GM12801 (cell line): Measurements from ENCODE around the gene ABL2.

Source experiments
- TF ChIP-seq, protein P1 (sequence below): IDR thresholded peaks from one replicate; pipeline ENCODE4 v1.5.1; 2011; ENCODE audit warnings: control low read depth; ENCODE audit not compliant: insufficient read length; ENCODE audit errors: extremely low read depth

ABL2 gene

DNA sequence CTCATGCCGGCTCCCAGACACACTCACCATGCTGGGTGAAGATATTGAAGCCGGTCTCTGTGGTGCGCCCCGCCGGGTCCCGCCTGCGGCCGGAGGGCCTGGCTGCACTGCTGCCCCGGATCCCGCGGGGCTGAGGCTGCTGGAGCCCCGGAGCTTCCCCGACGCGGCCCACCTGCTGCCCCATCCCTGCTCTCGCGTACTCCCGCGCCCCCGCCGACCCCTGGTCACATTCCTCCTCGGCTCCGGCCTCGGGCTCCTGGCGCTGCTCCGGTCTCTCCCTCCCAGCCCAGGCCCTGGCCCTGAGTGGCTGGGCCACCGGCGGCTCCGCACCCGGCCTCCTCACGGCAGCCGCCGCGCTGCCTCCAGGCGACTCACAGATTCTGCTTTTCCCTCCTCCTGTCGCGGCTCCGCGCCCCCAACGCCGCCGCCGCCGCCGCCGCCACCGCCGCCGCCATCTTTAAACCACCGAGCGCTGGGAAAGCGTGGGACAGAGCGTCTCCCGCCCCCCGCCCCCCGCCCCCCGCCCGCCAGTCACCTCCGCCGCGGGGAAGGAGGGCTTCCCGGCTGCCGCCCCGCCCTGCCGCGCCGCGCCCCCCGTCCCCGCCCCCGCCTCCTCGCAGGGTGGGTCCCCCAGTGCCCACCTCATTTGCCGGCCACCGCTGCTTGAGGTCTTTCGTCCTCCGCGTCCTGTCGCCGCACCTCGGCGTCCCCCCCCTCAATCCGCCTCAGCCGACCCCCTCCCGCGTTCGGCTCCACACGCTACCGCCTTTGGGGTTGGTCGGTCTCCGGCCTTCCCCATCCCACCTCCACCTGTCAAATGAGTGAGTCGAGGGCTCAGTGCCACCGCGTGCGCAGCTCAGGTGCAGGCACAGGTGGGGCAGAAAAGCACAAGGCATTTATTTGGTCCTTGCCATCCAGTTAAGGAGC lies at the start of gene ABL2:
Gene ABL2 (minus strand): TSS at position 464 of the 927 bp plus-strand sequence. CDS start 280 bp downstream, at position 184.
- TF ChIP-seq, protein P1, sequence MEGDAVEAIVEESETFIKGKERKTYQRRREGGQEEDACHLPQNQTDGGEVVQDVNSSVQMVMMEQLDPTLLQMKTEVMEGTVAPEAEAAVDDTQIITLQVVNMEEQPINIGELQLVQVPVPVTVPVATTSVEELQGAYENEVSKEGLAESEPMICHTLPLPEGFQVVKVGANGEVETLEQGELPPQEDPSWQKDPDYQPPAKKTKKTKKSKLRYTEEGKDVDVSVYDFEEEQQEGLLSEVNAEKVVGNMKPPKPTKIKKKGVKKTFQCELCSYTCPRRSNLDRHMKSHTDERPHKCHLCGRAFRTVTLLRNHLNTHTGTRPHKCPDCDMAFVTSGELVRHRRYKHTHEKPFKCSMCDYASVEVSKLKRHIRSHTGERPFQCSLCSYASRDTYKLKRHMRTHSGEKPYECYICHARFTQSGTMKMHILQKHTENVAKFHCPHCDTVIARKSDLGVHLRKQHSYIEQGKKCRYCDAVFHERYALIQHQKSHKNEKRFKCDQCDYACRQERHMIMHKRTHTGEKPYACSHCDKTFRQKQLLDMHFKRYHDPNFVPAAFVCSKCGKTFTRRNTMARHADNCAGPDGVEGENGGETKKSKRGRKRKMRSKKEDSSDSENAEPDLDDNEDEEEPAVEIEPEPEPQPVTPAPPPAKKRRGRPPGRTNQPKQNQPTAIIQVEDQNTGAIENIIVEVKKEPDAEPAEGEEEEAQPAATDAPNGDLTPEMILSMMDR: no peak

DNA sequence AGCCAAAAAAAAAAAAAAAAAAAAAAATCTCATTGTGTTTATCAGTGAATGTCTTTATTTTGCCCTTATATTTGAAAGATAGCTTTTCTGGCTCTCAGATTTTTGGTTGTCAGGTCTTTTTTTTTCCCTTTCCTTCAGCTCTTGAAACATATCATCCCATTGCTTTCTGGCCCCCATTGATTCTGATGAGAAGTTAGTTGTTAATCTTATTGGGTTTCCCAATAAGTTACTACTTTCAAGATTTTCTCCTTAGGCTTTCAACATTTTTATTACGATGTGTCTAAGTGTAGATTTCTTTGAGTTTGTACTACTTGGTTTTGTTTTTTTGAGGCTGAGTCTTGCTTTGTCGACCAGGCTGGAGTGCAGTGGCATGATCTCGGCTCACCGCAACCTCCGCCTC lies 49.4 kb upstream of the ABL2 start:
- TF ChIP-seq, protein P1: no peak

DNA sequence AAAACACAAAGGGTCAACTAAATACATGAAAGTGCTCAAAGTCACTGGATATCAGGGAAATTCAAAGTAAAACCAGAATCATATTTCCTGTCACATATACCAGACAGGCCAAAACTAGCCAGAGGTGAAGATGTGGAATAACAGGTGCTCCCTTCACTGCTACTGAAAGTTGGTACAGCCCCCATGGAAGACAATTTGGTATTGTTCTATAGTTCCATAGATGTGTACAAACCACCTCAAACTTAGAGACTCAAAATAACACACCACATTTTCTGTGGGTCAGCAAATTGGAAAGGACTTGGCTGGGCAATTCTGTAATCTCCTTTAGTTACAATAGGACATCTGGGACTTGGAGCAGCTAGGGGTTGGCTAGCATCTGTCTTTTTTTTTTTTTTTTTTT lies 39.6 kb upstream of the ABL2 start:
- TF ChIP-seq, protein P1: no peak

DNA sequence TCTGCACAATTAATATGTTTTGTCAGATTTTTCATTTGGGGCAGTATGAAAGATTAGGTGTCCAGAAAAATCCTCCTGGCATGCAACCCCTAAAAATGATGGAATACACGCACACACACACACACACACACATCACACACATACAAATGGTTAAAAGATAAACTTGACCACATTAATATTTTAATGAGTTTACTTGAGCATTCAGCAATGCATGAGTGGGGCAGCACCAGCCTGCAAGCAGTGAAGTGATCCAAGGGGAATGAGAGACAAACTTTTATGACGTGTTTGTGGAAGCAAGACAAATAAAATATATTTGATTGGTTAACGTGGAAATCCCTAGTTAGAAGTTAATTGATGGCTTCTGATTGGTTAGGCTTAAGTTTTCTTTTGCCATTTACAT lies 35.0 kb upstream of the ABL2 start:
- TF ChIP-seq, protein P1: no peak

DNA sequence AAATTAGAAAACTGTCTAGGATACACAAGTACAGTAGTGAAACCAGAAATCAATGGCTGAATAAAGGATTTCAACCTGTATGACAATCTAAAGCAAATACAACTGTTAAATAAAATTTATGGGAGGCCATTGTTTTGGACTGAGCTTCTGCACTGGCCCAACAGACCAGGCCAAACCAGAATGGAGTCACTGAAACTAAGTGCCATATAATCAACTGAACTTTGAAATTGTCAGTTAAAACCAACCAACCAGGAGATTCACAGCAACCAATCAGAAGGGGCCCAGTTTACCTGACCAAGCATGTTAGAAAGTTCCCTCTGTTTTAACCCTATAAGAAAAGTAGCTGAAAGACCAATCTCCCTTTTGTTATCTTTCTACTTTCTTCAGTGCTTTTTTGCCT lies 33.6 kb upstream of the ABL2 start:
- TF ChIP-seq, protein P1: no peak

DNA sequence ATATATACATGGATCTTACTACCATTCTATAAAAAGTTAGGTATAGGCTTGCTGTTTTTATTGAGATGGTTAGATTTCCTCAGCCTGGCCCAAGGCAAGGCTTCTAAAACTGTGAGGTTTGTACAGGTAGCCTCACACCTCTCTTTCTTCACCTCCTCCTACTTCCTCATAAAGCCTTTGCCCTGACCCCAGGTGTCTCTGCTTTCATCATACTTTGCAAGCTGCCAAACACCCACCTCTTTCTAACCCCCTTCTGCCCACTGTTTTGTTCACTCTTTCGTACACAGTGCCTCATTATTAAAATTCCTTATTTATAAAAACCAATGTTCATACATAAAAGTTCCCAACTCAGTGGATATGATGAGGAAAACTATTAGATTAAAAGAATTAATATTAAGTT lies 32.7 kb upstream of the ABL2 start:
- TF ChIP-seq, protein P1: no peak

DNA sequence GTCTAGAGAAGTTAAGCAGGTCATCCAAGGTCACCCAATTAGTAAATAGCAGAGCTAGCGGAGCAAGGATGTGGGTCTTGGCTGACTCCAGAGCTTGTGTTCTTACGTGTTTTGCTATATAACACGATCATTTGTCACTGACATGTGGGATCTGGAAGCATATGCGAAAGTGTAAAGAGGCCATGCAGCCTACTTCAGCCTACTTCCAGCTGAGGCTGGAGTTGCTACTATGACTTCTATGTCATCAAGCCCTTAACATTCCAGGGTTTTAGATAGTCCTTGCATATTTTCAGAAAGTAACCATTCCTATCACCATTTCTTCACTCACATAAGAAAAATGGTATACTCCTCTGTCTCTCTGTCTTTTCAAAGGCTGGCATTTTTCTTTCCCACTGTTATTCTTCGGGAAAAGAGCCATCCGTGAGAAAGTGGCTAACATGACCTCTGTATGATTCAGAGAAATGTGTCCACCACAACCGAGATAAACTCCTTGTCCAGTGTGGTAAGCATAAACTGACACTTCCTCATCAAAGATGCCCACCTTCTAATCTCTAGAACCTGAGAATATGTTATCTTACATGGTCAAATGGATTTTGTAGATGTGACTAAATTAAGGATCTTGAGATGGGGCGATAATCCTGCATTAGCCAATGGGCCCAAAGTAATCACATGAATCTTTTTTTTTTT lies 24.0 kb upstream of the ABL2 start:
- TF ChIP-seq, protein P1: no peak
